ENCODE data around the gene RTN4R. TPM values are rescaled to one million over a fixed set of nuclear protein-coding genes. Genes with fewer than 3 reads are reported as not detected.

RTN4R gene
- total and polyA plus RNA-seq, 8 donors, result 3.7 to 10.9 (median 6.8) TPM

GRCh38 chr22:20256551-20257211 is 11.4 kb downstream of the RTN4R start:
- intact Hi-C loops (cut with DNase I), result no loop called here
- no peak for TF ChIP-seq CTCF (IDR thresholded peaks at IDR 0.05)

GRCh38 chr22:20256027-20256426 is 12.1 kb downstream of the RTN4R start:
- intact Hi-C loops (cut with DNase I), result no loop called here
- Histone ChIP-seq H3K27ac (no peak overlapping the region), H3K4me3 (no peak overlapping the region), H3K9me3 (no peaks in the 10 kb centered on the region), H3K4me1 (no peaks in the 10 kb centered on the region), H3K27me3 (no peaks in the 10 kb centered on the region), H3K36me3 (no peaks in the 10 kb centered on the region)
- DNase-seq (no peak), ATAC-seq (no peak)
- TF ChIP-seq CTCF (IDR thresholded peaks at IDR 0.05), result no peak

More at GRCh38 chr22:20256551-20257211, 11.4 kb downstream of the RTN4R start:
- H3K27ac ChIP-seq, result no peak overlapping the region
- H3K27me3 ChIP-seq, result no peaks in the 10 kb centered on the region
- H3K4me1 ChIP-seq, result no peaks in the 10 kb centered on the region
- ATAC-seq (no peak), DNase-seq (no peak)
- H3K9me3 ChIP-seq, result no peaks in the 10 kb centered on the region
- no peak overlapping the region for H3K4me3 ChIP-seq
- H3K36me3 ChIP-seq, result no peaks in the 10 kb centered on the region

- Histone ChIP-seq H3K27me3 (no peaks in the 10 kb centered on the region), H3K4me3 (no peak overlapping the region), H3K4me1 (no peaks in the 10 kb centered on the region), H3K9me3 (no peaks in the 10 kb centered on the region), H3K27ac (no peak overlapping the region), H3K36me3 (no peaks in the 10 kb centered on the region)
- no peak for TF ChIP-seq CTCF (IDR thresholded peaks at IDR 0.05)
- ATAC-seq (no peak), DNase-seq (no peak)
- intact Hi-C loops (cut with DNase I), result no loop called here
Observed at GRCh38 chr22:20254975-20255946, 12.9 kb downstream of the RTN4R start.

GRCh38 chr22:20253161-20253560 is 15.0 kb downstream of the RTN4R start:
- Histone ChIP-seq H3K27ac (no peak overlapping the region), H3K9me3 (no peaks in the 10 kb centered on the region), H3K4me3 (no peak overlapping the region), H3K27me3 (no peaks in the 10 kb centered on the region), H3K36me3 (no peaks in the 10 kb centered on the region), H3K4me1 (peaks cover 0 to 3% of the 10 kb centered on the region in 2 donors)
- TF ChIP-seq CTCF (IDR thresholded peaks at IDR 0.05), result no peak
- intact Hi-C loops (cut with DNase I), result no loop called here
- ATAC-seq (no peak), DNase-seq (no peak)

- no peak for TF ChIP-seq CTCF (IDR thresholded peaks at IDR 0.05)
- Histone ChIP-seq H3K4me1 (peaks cover 0 to 3% of the 10 kb centered on the region in 2 donors), H3K27ac (no peak overlapping the region), H3K27me3 (no peaks in the 10 kb centered on the region), H3K4me3 (no peak overlapping the region), H3K9me3 (no peaks in the 10 kb centered on the region), H3K36me3 (no peaks in the 10 kb centered on the region)
- intact Hi-C loops (cut with DNase I), result no loop called here
- ATAC-seq (no peak), DNase-seq (no peak)
Observed at GRCh38 chr22:20251981-20252380, 16.1 kb downstream of the RTN4R start.

Data from left lung (tissue), 10 donors.